IPS DF 4.7 (cell line): ENCODE measurements around the gene TXNDC11.

Source experiments
- DNase-seq: peaks from one replicate; pipeline ENCODE4 v3.0.0-alpha.2; 2013; ENCODE audit warnings: low spot score; ENCODE audit errors: extremely low read depth

Gene TXNDC11

GRCh38 chr16:11675561-11676511, 66.8 kb downstream of the TXNDC11 start:
- no peak for DNase-seq

- no peak for DNase-seq
Observed at GRCh38 chr16:11674818-11675560, 67.7 kb downstream of the TXNDC11 start.

GRCh38 chr16:11674001-11674817, 68.4 kb downstream of the TXNDC11 start:
- no peak for DNase-seq

- DNase-seq = no peak
Observed at GRCh38 chr16:11673091-11674000, 69.3 kb downstream of the TXNDC11 start.

- no peak for DNase-seq
Observed at GRCh38 chr16:11672206-11673090, 70.2 kb downstream of the TXNDC11 start.

- no peak for DNase-seq
Observed at GRCh38 chr16:11671676-11672075, 71.0 kb downstream of the TXNDC11 start.

- DNase-seq = no peak
Observed at GRCh38 chr16:11671271-11671670, 71.4 kb downstream of the TXNDC11 start.

- no peak for DNase-seq
Observed at GRCh38 chr16:11670171-11671131, 72.2 kb downstream of the TXNDC11 start.

- DNase-seq = no peak
Observed at GRCh38 chr16:11669380-11670146, 73.1 kb downstream of the TXNDC11 start.

GRCh38 chr16:11668623-11669379, 73.9 kb downstream of the TXNDC11 start:
- no peak for DNase-seq

- no peak for DNase-seq
Observed at GRCh38 chr16:11667824-11668622, 74.6 kb downstream of the TXNDC11 start, which contains the start of gene SNN. Gene SNN, plus strand, starts transcription at chr16:11668455. Its CDS starts 7,605 bp downstream, at chr16:11676060.

GRCh38 chr16:11667221-11667823, 75.3 kb downstream of the TXNDC11 start:
- DNase-seq = no peak

- DNase-seq = no peak
Observed at GRCh38 chr16:11666103-11667055, 76.3 kb downstream of the TXNDC11 start.

GRCh38 chr16:11665071-11665491, 77.6 kb downstream of the TXNDC11 start:
- no peak for DNase-seq
